IPS-20b (cell line): ENCODE data around the gene MEGF6.

ENCODE experiments used
- H3K27ac ChIP-seq: one replicate; pipeline ENCODE4 v1.5.1; 2013; ENCODE audit warnings: low read length
- H3K27me3 ChIP-seq: 2 replicates; pipeline ENCODE4 v1.6.1; 2013; ENCODE audit warnings: mild to moderate bottlenecking, low read length, inconsistent platforms; ENCODE audit not compliant: insufficient read depth
- H3K36me3 ChIP-seq: 2 replicates; pipeline ENCODE4 v1.6.1; 2013; ENCODE audit warnings: low read depth, mild to moderate bottlenecking, inconsistent platforms, low read length, moderate library complexity; ENCODE audit not compliant: insufficient read depth
- H3K4me1 ChIP-seq: 2 replicates; pipeline ENCODE4 v1.6.1; 2013; ENCODE audit warnings: mild to moderate bottlenecking, control low read depth, inconsistent platforms, low read length, moderate library complexity; ENCODE audit not compliant: insufficient read depth
- H3K4me3 ChIP-seq: 2 replicates; pipeline ENCODE4 v1.5.1; 2013; ENCODE audit warnings: mild to moderate bottlenecking, low read length, inconsistent platforms
- H3K9ac ChIP-seq: 2 replicates; pipeline ENCODE4 v1.6.1; 2013; ENCODE audit warnings: low read depth, mild to moderate bottlenecking, inconsistent platforms, low read length, moderate library complexity
- H3K9me3 ChIP-seq: 2 replicates; pipeline ENCODE4 v1.6.1; 2013; ENCODE audit warnings: mild to moderate bottlenecking, low read depth, low read length, inconsistent platforms; ENCODE audit not compliant: insufficient read depth

Gene MEGF6

DNA sequence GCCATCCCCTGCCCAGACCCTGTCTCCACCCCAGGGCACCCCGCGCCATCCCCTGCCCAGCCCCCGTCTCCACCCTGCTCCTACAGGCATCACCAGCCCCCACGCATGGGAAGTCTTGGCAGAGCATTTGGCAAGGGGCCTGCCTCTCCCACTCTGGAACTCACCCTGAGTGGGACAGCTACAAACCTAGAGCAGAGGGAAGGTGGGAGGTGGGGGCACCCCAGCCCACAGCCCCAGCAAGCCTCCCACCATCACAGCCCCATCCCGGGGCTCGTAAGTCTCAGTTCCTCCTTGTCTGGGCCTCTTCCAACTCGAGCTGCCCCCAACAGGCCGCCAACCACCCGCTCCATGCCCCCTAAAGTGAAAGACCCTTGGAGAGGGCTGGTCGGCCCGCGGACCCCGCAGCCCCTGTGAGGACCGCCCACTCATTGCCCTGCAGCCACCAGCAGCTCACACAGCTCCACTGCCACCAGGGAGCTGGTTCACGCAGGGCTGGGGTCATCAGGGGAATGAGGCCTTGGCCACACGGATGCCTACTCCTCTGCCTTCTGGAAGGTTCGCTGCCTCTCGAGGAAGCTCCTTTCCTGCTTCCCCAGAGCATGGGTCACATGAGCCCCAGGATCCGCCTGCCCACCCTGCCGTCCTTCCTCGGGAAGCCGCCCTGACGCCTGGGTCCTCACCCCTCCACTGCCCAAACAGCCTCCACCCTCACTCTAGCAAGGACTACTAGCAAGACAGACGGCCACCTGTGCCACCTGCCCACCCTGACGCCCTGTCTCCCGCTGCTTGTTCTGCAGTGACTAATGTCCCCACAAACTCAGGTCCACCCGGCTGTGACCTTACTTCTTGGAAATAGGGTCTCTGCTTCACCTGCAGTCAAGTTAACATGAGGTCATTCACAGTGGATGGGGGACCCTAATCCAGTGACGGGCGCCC, 14.4 kb downstream of the MEGF6 start:
- Histone ChIP-seq H3K9me3 (no peaks in the 10 kb centered on the region), H3K9ac (no peak overlapping the region), H3K36me3 (no peaks in the 10 kb centered on the region), H3K4me1 (peaks cover 11% of the 10 kb centered on the region; the same call in 1 of the 2 replicates), H3K27me3 (no peaks in the 10 kb centered on the region), H3K27ac (no peak overlapping the region), H3K4me3 (no peak overlapping the region)

DNA sequence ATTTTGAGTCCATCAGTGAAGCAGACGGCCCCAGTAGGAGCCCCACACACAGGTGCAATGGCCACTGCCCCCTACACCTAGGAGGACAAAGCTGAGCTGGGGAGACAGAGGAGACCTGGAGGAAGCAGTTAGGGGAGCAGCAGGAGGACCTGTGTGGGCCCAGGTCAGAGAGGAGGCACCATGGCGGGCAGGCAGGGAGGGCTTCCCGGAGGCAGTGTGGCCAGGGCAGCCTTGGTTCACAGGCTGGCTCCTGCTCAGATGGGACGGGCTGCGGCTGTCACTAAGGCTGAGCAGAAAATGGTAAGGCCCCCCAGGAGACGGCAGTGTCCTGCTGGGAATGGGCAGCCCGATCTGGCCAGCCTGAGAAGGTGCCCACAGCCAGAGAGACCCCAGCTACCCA, 15.4 kb downstream of the MEGF6 start:
- Histone ChIP-seq H3K4me1 (peaks cover 11% of the 10 kb centered on the region; the same call in 1 of the 2 replicates), H3K9ac (no peak overlapping the region), H3K9me3 (no peaks in the 10 kb centered on the region), H3K27me3 (no peaks in the 10 kb centered on the region), H3K36me3 (no peaks in the 10 kb centered on the region), H3K27ac (no peak overlapping the region), H3K4me3 (no peak overlapping the region)

GRCh38 chr1:3594706-3595377, 16.5 kb downstream of the MEGF6 start:
- no peaks in the 10 kb centered on the region for H3K36me3 ChIP-seq
- H3K9ac ChIP-seq, result no peak overlapping the region
- H3K9me3 ChIP-seq, result no peaks in the 10 kb centered on the region
- peaks cover 13% of the 10 kb centered on the region; the same call in 1 of the 2 replicates for H3K4me1 ChIP-seq
- no peak overlapping the region for H3K4me3 ChIP-seq
- H3K27me3 ChIP-seq, result no peaks in the 10 kb centered on the region
- no peak overlapping the region for H3K27ac ChIP-seq

DNA sequence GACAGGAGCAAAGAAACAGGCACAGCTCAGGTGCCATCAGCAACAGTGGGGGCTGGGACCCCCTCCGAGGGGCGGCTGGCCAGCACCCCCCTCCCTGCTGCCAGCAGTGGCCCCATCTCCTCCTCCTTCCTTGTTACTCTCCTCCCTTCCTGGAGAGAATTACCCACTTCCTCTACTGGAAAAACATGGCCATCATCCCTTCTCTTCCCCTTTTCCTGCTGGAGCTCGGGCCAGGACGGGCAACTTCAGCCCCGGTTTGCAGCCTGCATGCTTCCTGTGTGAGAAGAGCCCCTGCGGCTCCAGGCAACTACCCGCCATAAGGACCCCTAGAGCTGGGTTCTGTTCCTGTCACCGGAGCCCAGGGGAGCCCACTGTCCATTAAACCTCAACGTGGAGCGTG, 17.6 kb downstream of the MEGF6 start:
- H3K36me3 ChIP-seq, result no peaks in the 10 kb centered on the region
- no peaks in the 10 kb centered on the region for H3K27me3 ChIP-seq
- H3K9ac ChIP-seq, result no peak overlapping the region
- no peak overlapping the region for H3K4me3 ChIP-seq
- H3K9me3 ChIP-seq, result no peaks in the 10 kb centered on the region
- H3K27ac ChIP-seq, result no peak overlapping the region
- peaks cover 12% of the 10 kb centered on the region; the same call in 1 of the 2 replicates for H3K4me1 ChIP-seq

DNA sequence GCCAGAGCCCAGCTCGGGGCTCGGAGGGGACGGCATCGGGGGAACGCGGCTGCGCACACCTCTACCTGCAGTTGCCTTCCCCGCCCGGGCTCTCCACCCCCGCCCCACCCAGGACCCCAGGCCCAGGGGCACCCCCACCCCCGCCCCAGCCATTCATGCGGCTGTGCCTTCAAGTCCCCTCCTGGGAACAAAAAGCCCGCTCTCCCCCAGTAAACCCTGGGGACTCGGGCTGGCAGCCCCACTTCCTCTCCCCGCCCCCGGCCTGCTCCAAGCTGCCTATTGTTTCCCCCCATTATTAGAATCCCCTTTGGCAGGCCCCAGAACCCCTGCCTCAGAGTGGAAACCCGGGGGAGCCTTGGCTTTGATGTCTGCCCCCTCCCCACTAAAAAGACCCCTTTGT, 18.0 kb downstream of the MEGF6 start:
- no peak overlapping the region for H3K4me3 ChIP-seq
- no peaks in the 10 kb centered on the region for H3K27me3 ChIP-seq
- H3K9me3 ChIP-seq, result no peaks in the 10 kb centered on the region
- no peak overlapping the region for H3K27ac ChIP-seq
- no peaks in the 10 kb centered on the region for H3K36me3 ChIP-seq
- peaks cover 11% of the 10 kb centered on the region; the same call in 1 of the 2 replicates for H3K4me1 ChIP-seq
- H3K9ac ChIP-seq, result no peak overlapping the region

GRCh38 chr1:3590951-3591865, 20.1 kb downstream of the MEGF6 start:
- Histone ChIP-seq H3K27ac (no peak overlapping the region), H3K36me3 (0 out of 2 replicates have a peak, but pooled peaks cover under 1% of the 10 kb centered on the region), H3K9me3 (no peaks in the 10 kb centered on the region), H3K27me3 (no peaks in the 10 kb centered on the region), H3K4me3 (no peak overlapping the region), H3K9ac (no peak overlapping the region), H3K4me1 (peaks cover 8% of the 10 kb centered on the region; the same call in 1 of the 2 replicates)

- H3K9ac ChIP-seq, result no peak overlapping the region
- peaks cover 5% of the 10 kb centered on the region; the same call in 1 of the 2 replicates for H3K9me3 ChIP-seq
- H3K27ac ChIP-seq, result no peak overlapping the region
- H3K27me3 ChIP-seq, result no peaks in the 10 kb centered on the region
- H3K4me3 ChIP-seq, result no peak overlapping the region
- H3K4me1 ChIP-seq, result peaks cover 8% of the 10 kb centered on the region; the same call in 1 of the 2 replicates
- 0 out of 2 replicates have a peak, but pooled peaks cover 5% of the 10 kb centered on the region for H3K36me3 ChIP-seq
Measured at GRCh38 chr1:3590139-3590763, 21.1 kb downstream of the MEGF6 start.

DNA sequence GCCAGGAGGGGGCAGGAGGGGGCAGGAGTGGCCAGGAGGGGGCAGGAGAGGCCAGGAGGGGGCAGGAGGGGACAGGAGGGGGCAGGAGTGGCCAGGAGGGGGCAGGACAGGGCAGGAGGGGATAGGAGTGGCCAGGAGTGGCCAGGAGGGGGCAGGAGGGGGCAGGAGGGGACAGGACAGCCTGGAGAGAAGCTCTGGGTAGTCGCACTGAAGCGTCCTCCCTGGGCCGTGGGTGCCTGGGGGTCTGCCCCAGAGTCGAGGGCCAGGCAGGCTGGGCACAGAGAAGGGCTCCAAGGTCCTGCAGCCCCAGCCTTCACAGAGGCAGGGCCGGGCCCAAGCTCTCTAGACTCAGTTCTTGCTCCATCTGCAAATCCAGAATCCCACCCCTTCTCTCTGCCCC, 22.9 kb downstream of the MEGF6 start:
- Histone ChIP-seq H3K27ac (no peak overlapping the region), H3K4me1 (peaks cover 4% of the 10 kb centered on the region; the same call in 1 of the 2 replicates)

GRCh38 chr1:3586986-3587759, 24.1 kb downstream of the MEGF6 start:
- peaks cover 12% of the 10 kb centered on the region; the same call in 1 of the 2 replicates for H3K9me3 ChIP-seq
- no peak overlapping the region for H3K4me3 ChIP-seq
- no peaks in the 10 kb centered on the region for H3K27me3 ChIP-seq
- H3K9ac ChIP-seq, result no peak overlapping the region
- H3K4me1 ChIP-seq, result peaks cover 4% of the 10 kb centered on the region; the same call in 1 of the 2 replicates
- 0 out of 2 replicates have a peak, but pooled peaks cover 5% of the 10 kb centered on the region for H3K36me3 ChIP-seq
- H3K27ac ChIP-seq, result no peak overlapping the region

More for the DNA sequence above, 22.9 kb downstream of the MEGF6 start:
- Histone ChIP-seq H3K4me3 (no peak overlapping the region), H3K9ac (no peak overlapping the region), H3K9me3 (peaks cover 12% of the 10 kb centered on the region; the same call in 1 of the 2 replicates), H3K27me3 (no peaks in the 10 kb centered on the region), H3K36me3 (0 out of 2 replicates have a peak, but pooled peaks cover 5% of the 10 kb centered on the region)

GRCh38 chr1:3585940-3586568, 25.3 kb downstream of the MEGF6 start:
- Histone ChIP-seq H3K4me1 (peaks cover 4% of the 10 kb centered on the region; the same call in 1 of the 2 replicates), H3K4me3 (no peak overlapping the region), H3K27ac (no peak overlapping the region), H3K9me3 (peaks cover 12% of the 10 kb centered on the region; the same call in 1 of the 2 replicates), H3K27me3 (no peaks in the 10 kb centered on the region), H3K36me3 (0 out of 2 replicates have a peak, but pooled peaks cover 5% of the 10 kb centered on the region), H3K9ac (no peak overlapping the region)
